Neural progenitor cell (in vitro differentiated cells): ENCODE measurements around the gene C1QTNF1. TPM values are rescaled to one million over a fixed set of nuclear protein-coding genes. Genes with fewer than 3 reads are reported as not detected.

Experiments
- DNase-seq: peaks from one replicate; pipeline ENCODE4 v3.0.0-alpha.2; 2016; ENCODE audit warnings: low spot score
- H2AFZ ChIP-seq: fragments of 200-600 bp; sonication (generic); replicated peaks from 2 replicates; pipeline ENCODE4 v1.6.1; 2016; ENCODE audit warnings: antibody characterized with exemption
- H3F3A ChIP-seq: fragments of 200-600 bp; sonication (generic); 2 replicates; pipeline ENCODE4 v1.6.1; 2016; ENCODE audit warnings: antibody characterized with exemption, low read depth
- H3K27ac ChIP-seq: fragments of 200-600 bp; sonication (generic); 2 replicates; pipeline ENCODE4 v1.5.1; 2016; ENCODE audit warnings: mild to moderate bottlenecking
- H3K27me3 ChIP-seq: fragments of 200-600 bp; sonication (generic); 2 replicates; pipeline ENCODE4 v1.6.1; 2016; ENCODE audit warnings: mild to moderate bottlenecking, moderate library complexity
- H3K36me3 ChIP-seq: fragments of 200-600 bp; sonication (generic); 2 replicates; pipeline ENCODE4 v1.5.1; 2016
- H3K4me1 ChIP-seq: fragments of 200-600 bp; sonication (generic); 2 replicates; pipeline ENCODE4 v1.6.1; 2016; ENCODE audit warnings: mixed run types
- H3K4me2 ChIP-seq: fragments of 200-600 bp; sonication (generic); 2 replicates; pipeline ENCODE4 v1.6.1; 2016
- H3K4me3 ChIP-seq: fragments of 200-600 bp; sonication (generic); 2 replicates; pipeline ENCODE4 v1.5.1; 2016
- H3K79me2 ChIP-seq: fragments of 200-600 bp; sonication (generic); 2 replicates; pipeline ENCODE4 v1.6.1; 2016; ENCODE audit warnings: low read depth
- H3K9ac ChIP-seq: fragments of 200-600 bp; sonication (generic); 2 replicates; pipeline ENCODE4 v1.6.1; 2016
- H3K9me3 ChIP-seq: fragments of 200-600 bp; sonication (generic); 2 replicates; pipeline ENCODE4 v1.5.1; 2016; ENCODE audit warnings: low read depth
- H4K20me1 ChIP-seq: fragments of 200-600 bp; sonication (generic); 2 replicates; pipeline ENCODE4 v1.6.1; 2016; ENCODE audit warnings: low read depth
- H3K27ac Mint-ChIP-seq: 3 replicates; pipeline ENCODE4 v1.8.0; 2021; ENCODE audit warnings: mixed read lengths
- H3K27me3 Mint-ChIP-seq: 2 replicates; pipeline ENCODE4 v1.8.0; 2022; ENCODE audit warnings: low read depth, mild to moderate bottlenecking, inconsistent platforms, moderate library complexity, mixed read lengths; ENCODE audit not compliant: insufficient read depth
- H3K36me3 Mint-ChIP-seq: 3 replicates; pipeline ENCODE4 v1.8.0; 2021; ENCODE audit warnings: mixed read lengths
- H3K4me1 Mint-ChIP-seq: 3 replicates; pipeline ENCODE4 v1.8.0; 2021; ENCODE audit warnings: mixed read lengths
- H3K4me3 Mint-ChIP-seq: 3 replicates; pipeline ENCODE4 v1.8.0; 2021; ENCODE audit warnings: mild to moderate bottlenecking, moderate library complexity, mixed read lengths
- H3K9me3 Mint-ChIP-seq: 3 replicates; pipeline ENCODE4 v1.8.0; 2020; ENCODE audit warnings: mixed read lengths
- EZH2 ChIP-seq: fragments of 200-600 bp; sonication (generic); IDR thresholded peaks from 2 replicates; pipeline ENCODE4 v1.6.1; 2017; ENCODE audit warnings: antibody characterized with exemption, mild to moderate bottlenecking, moderate library complexity
- EZH2phosphoT487 ChIP-seq: fragments of 200-600 bp; sonication (generic); IDR thresholded peaks from 2 replicates; pipeline ENCODE4 v1.6.1; 2017; ENCODE audit warnings: antibody characterized with exemption
- total RNA-seq: library from RNA; depleted of rRNA; stranded (reverse); fragments of >200 nt; gene quantifications from 2 replicates; pipeline ENCODE4 v1.2.3, GENCODE V29; 2015; ENCODE audit warnings: low replicate concordance
- TF ChIP-seq, protein P1 (sequence below): fragments of 200-600 bp; sonication (generic); IDR thresholded peaks from 2 replicates; pipeline ENCODE4 v1.5.1; 2017; ENCODE audit warnings: antibody characterized with exemption, mild to moderate bottlenecking

Gene C1QTNF1
- total RNA-seq, 1 donor from 2014 or later: 1.4 TPM

- H3K4me3 Mint-ChIP-seq: peak overlapping the region; percentile 88
- H3K27me3 Mint-ChIP-seq: no peaks in the 10 kb centered on the region
- no peaks in the 10 kb centered on the region for H3K79me2 ChIP-seq
- H3K9me3 ChIP-seq: no peaks in the 10 kb centered on the region
- no peaks in the 10 kb centered on the region for H3K36me3 ChIP-seq
- H3F3A ChIP-seq: no peaks in the 10 kb centered on the region
- H3K36me3 Mint-ChIP-seq: peaks cover 8% of the 10 kb centered on the region
- no peak for DNase-seq
- peaks cover 3% of the 10 kb centered on the region for H3K4me1 ChIP-seq
- peaks cover 9% of the 10 kb centered on the region for H3K4me1 Mint-ChIP-seq
- H3K27ac ChIP-seq: no peak overlapping the region
- H3K9me3 Mint-ChIP-seq: no peaks in the 10 kb centered on the region
- no peak overlapping the region for H3K9ac ChIP-seq
- no peak overlapping the region for H2AFZ ChIP-seq
- H3K4me2 ChIP-seq: peak overlapping the region; percentile 82
- H4K20me1 ChIP-seq: no peaks in the 10 kb centered on the region
- TF ChIP-seq, protein P1, sequence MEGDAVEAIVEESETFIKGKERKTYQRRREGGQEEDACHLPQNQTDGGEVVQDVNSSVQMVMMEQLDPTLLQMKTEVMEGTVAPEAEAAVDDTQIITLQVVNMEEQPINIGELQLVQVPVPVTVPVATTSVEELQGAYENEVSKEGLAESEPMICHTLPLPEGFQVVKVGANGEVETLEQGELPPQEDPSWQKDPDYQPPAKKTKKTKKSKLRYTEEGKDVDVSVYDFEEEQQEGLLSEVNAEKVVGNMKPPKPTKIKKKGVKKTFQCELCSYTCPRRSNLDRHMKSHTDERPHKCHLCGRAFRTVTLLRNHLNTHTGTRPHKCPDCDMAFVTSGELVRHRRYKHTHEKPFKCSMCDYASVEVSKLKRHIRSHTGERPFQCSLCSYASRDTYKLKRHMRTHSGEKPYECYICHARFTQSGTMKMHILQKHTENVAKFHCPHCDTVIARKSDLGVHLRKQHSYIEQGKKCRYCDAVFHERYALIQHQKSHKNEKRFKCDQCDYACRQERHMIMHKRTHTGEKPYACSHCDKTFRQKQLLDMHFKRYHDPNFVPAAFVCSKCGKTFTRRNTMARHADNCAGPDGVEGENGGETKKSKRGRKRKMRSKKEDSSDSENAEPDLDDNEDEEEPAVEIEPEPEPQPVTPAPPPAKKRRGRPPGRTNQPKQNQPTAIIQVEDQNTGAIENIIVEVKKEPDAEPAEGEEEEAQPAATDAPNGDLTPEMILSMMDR: no peak
- no peak for TF ChIP-seq EZH2phosphoT487
- no peak for TF ChIP-seq EZH2
- H3K27ac Mint-ChIP-seq: no peak overlapping the region
- H3K4me3 ChIP-seq: peak overlapping the region; percentile 55
- H3K27me3 ChIP-seq: peaks cover 14% of the 10 kb centered on the region
Measured at GRCh38 chr17:79075861-79076406, 52.0 kb downstream of the C1QTNF1 start.

- no peak overlapping the region for H2AFZ ChIP-seq
- H3K27me3 ChIP-seq: peaks cover 14% of the 10 kb centered on the region
- H3K79me2 ChIP-seq: no peaks in the 10 kb centered on the region
- H3F3A ChIP-seq: no peaks in the 10 kb centered on the region
- no peaks in the 10 kb centered on the region for H4K20me1 ChIP-seq
- no peaks in the 10 kb centered on the region for H3K36me3 ChIP-seq
- H3K4me2 ChIP-seq: no peak overlapping the region
- Mint-ChIP-seq H3K9me3 (no peaks in the 10 kb centered on the region), H3K36me3 (peaks cover 12% of the 10 kb centered on the region), H3K4me1 (peaks cover 9% of the 10 kb centered on the region), H3K27ac (no peak overlapping the region), H3K27me3 (peaks cover 3% of the 10 kb centered on the region), H3K4me3 (no peak overlapping the region)
- no peak overlapping the region for H3K4me3 ChIP-seq
- TF ChIP-seq EZH2phosphoT487 (no peak), EZH2 (no peak)
- TF ChIP-seq, protein P1: no peak
- peaks cover 3% of the 10 kb centered on the region for H3K4me1 ChIP-seq
- no peak overlapping the region for H3K27ac ChIP-seq
- no peak overlapping the region for H3K9ac ChIP-seq
- no peak for DNase-seq
- H3K9me3 ChIP-seq: no peaks in the 10 kb centered on the region
Measured at GRCh38 chr17:79077587-79077986, 53.6 kb downstream of the C1QTNF1 start.

DNA sequence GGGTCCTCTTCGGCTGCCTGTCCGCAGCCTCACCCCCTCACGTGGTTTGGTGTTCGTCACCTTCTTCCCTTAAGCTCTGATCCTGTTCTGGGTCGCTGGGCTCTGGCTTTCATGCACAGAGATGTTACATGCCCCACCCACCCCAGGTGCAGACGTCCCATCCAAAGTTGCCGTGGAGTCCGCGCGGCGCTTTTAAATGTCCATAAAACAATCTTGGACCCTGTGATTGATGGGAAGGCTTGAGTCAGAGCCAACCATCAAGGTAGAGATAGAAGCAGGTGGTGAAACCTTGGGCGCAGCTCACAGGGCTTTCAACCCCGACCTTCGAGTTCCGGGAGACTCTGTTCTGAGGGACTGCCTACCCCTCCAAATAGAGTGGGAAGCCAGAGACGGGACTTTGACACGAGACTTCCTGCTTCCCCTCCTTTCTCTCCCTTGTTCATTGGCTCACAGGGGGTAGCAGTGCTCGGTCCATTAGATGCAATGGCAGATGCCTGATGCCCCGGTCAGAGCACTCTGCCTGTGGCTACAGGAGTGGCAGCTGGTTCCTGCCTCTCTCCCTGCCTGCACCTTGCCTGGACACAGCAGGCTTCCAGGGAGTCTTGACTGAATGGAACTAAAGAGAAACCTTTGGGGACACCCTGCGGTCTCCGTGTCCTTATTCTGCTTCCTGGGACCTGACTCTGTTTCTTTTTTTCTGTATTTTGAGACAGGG lies 54.7 kb downstream of the C1QTNF1 start:
- Histone ChIP-seq H3K36me3 (no peaks in the 10 kb centered on the region), H3K4me2 (no peak overlapping the region), H3K9me3 (no peaks in the 10 kb centered on the region), H3K4me3 (no peak overlapping the region), H3K27me3 (peaks cover 10% of the 10 kb centered on the region), H3K9ac (no peak overlapping the region), H3K4me1 (peaks cover 3% of the 10 kb centered on the region), H3K79me2 (no peaks in the 10 kb centered on the region), H4K20me1 (peaks cover 4% of the 10 kb centered on the region), H3F3A (no peaks in the 10 kb centered on the region), H3K27ac (no peak overlapping the region), H2AFZ (no peak overlapping the region)
- H3K9me3 Mint-ChIP-seq: no peaks in the 10 kb centered on the region
- H3K27ac Mint-ChIP-seq: no peak overlapping the region
- peaks cover 9% of the 10 kb centered on the region for H3K4me1 Mint-ChIP-seq
- peaks cover 3% of the 10 kb centered on the region for H3K27me3 Mint-ChIP-seq
- H3K36me3 Mint-ChIP-seq: peaks cover 12% of the 10 kb centered on the region
- DNase-seq: no peak
- TF ChIP-seq EZH2phosphoT487 (no peak), EZH2 (no peak)
- TF ChIP-seq, protein P1: no peak
- no peak overlapping the region for H3K4me3 Mint-ChIP-seq
